ENCODE measurements around the gene FLG2.
"Not testable (repeated sequence)": the region's sequence is repeated elsewhere in the genome, so short reads cannot be mapped to it uniquely, and the experiment has no call there.

Gene FLG2

GRCh38 chr1:152313319-152313801, 46.4 kb downstream of the FLG2 start:
- no peak for DNase-seq (ENCODE audit: low read depth in 1 of 2, low spot score in 1 of 2)

- not testable (repeated sequence) for DNase-seq (ENCODE audit: low read depth in 1 of 2, low spot score in 1 of 2)
Measured at GRCh38 chr1:152312169-152312568, 47.6 kb downstream of the FLG2 start.

GRCh38 chr1:152309955-152310354, 49.9 kb downstream of the FLG2 start:
- no peak for DNase-seq (ENCODE audit: low read depth in 1 of 2, low spot score in 1 of 2)

GRCh38 chr1:152309320-152309901, 50.4 kb downstream of the FLG2 start:
- DNase-seq (ENCODE audit: low read depth in 1 of 2, low spot score in 1 of 2), result not testable (repeated sequence)

- DNase-seq (ENCODE audit: low read depth in 1 of 2, low spot score in 1 of 2), result not testable (repeated sequence)
Measured at GRCh38 chr1:152308758-152309157, 51.0 kb downstream of the FLG2 start.

GRCh38 chr1:152307970-152308369, 51.8 kb downstream of the FLG2 start:
- DNase-seq (ENCODE audit: low read depth in 1 of 2, low spot score in 1 of 2), result not testable (repeated sequence)

- DNase-seq (ENCODE audit: low read depth in 1 of 2, low spot score in 1 of 2), result not testable (repeated sequence)
Measured at GRCh38 chr1:152306123-152306522, 53.7 kb downstream of the FLG2 start.

GRCh38 chr1:152304773-152305172, 55.0 kb downstream of the FLG2 start:
- not testable (repeated sequence) for DNase-seq (ENCODE audit: low read depth in 1 of 2, low spot score in 1 of 2)

- not testable (repeated sequence) for DNase-seq (ENCODE audit: low read depth in 1 of 2, low spot score in 1 of 2)
Measured at GRCh38 chr1:152303139-152303872, 56.5 kb downstream of the FLG2 start.

All from activated T-helper 1 cell treated with anti-CD3 and anti-CD28 coated beads, Interleukin-2, amount 50 U/mL, for 16 hours (primary cell).